ENCODE measurements around the gene NFATC1.

NFATC1 gene

DNA sequence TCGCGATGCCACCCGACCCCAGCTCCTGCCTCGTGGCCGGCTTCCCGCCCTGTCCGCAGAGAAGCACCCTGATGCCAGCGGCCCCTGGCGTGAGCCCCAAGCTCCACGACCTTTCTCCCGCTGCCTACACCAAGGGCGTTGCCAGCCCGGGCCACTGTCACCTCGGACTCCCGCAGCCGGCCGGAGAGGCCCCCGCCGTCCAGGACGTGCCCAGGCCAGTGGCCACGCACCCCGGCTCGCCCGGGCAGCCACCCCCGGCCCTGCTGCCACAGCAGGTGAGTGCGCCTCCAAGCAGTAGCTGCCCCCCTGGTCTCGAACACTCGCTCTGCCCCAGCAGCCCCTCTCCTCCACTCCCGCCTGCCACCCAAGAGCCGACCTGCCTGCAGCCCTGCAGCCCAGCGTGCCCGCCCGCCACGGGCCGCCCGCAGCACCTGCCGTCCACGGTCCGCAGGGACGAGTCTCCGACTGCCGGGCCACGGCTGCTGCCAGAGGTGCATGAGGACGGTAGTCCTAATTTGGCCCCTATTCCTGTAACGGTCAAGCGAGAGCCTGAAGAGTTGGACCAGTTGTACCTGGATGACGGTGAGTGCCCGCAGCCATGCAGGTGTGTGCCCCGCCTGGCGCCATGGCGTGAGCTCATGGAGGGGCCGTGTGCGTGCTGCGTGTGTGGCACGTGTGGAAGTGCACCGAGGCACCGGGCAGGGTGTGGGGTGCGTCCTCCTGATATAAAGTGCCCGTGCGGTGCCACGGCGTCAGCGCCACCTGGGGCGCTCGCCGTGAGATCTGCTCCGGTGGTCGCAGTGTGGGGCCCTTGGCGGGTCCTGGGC, 90.8 kb downstream of the NFATC1 start:
- in situ Hi-C loops (cut with HindIII; ENCODE audit: low sequenced_read_pairs): no loop called here

DNA sequence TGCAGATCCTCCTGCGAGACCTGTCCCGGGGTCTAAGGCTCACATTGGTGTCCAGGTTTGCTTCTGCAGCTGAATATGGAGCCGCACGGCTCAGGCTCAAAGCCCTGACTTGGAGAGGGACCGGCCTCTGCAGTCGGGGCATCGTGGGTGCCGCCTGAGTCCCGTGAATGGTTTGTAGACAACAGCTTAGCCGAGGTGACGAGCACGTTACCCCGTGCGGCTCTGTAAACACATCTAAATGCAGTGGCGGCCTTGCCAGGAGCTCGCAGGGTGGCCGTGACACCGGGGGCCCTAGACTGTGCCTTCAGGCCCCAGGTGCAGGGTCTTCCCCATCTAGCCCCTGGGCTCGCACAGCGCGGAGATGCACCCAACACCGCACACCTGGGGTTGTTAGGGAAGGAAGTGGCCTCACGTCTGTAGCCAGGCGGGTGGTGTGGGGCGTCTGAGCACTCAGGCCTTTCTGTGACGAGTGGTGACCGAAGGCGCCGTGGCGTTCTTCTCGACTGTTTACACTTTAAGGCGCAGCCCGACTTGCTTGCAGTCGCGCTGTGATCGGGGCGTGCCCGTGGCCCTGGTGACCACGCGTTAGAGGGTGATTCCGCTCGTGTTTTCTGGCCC, 91.6 kb downstream of the NFATC1 start:
- in situ Hi-C loops (cut with HindIII; ENCODE audit: low sequenced_read_pairs): no loop called here

DNA sequence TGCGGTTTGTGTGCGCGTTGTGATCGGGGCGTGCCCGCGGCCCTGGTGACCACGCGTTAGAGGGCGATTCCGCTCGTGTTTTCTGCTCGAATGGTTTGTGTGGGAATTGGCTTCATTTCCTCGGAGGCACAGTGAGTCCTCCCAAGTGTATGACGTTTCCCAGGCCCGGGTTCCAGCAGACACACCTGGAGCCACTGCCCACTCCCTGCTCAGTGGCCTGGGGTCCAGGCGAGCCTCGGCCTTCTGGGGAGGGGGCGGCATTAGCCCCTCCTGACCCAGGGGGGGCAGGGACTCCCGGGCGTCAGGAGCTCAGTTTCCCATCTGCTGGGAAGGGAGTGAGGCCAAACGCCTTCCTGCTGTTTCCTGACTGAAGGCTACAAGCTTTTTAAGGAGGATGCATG, 92.1 kb downstream of the NFATC1 start:
- in situ Hi-C loops (cut with HindIII; ENCODE audit: low sequenced_read_pairs): no loop called here

DNA sequence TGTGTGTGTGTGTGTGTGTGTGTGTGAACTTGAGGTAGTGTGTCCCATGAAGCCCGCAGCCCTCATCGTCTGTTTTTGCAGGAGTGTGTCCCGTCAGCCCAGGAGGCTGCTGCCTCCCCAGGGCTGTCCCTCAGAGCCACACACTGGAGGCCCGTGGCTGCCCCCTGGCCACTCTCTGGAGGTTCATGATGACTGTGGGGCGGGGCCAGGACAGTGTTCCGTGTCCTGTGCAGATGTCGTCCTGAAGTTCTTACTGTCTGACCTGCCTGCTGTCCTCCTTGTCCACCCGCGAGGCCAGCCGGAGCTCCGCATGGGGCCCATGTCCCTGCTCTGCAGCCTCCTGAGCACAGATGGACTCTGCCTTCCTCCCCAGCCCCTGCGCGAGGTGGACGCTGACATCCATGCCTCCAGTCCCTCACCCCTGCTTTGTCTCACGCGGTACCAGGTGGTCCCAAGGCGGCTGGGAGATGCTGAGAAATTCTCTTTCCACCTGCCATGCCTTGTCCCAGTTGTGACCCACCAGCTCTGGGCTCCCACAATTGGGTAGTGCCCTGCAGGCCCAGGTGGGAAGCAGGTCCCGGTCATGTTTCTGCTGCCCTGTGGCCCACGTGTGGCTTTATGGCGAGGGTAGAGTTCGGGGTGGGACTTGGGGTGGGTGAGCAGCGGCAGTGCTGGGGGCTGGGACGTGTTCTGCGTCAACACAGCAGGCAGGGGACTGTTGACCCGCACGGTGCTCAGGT, 92.8 kb downstream of the NFATC1 start:
- in situ Hi-C loops (cut with HindIII; ENCODE audit: low sequenced_read_pairs): no loop called here

DNA sequence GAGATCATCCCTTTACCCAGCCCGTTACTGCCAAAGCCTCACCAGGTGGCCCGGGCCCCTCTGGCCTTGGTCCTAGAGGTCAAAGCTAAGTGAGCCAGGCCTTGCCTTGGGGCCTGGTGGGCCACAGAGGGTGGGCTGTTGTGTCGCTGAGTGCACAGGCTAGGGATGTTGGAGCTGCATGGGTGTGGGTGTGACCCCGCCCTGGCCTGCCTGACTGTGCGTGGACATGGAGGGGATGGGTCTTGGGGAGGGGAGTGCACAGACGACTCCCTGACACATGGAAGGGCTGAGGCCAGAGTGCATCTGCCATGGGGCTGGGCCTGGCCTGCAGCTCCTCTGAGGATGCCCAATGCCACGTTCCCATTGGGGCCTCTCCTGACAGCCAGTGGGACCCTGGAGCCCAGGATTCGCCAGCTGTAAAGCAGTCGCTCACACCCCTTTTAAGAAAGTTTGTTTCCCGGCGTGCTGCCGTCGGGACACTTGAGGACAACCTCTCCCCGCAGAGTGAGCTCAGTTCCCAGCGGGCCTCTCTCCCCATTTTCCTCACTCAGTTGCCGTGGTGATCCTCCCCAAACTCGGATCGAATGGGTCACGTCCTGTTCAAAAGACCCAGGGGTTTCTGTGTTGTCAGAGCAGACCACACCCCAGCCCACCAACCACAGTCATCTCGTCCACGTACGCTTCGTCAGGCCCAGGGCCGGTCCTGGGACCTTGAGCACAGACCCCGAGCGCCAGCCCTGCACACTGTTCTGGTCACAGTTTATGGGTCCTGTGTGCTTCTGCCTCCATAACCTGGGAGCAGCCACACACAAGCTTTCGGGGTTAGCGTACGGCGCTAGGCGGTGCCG, 93.5 kb downstream of the NFATC1 start:
- in situ Hi-C loops (cut with HindIII; ENCODE audit: low sequenced_read_pairs): no loop called here

DNA sequence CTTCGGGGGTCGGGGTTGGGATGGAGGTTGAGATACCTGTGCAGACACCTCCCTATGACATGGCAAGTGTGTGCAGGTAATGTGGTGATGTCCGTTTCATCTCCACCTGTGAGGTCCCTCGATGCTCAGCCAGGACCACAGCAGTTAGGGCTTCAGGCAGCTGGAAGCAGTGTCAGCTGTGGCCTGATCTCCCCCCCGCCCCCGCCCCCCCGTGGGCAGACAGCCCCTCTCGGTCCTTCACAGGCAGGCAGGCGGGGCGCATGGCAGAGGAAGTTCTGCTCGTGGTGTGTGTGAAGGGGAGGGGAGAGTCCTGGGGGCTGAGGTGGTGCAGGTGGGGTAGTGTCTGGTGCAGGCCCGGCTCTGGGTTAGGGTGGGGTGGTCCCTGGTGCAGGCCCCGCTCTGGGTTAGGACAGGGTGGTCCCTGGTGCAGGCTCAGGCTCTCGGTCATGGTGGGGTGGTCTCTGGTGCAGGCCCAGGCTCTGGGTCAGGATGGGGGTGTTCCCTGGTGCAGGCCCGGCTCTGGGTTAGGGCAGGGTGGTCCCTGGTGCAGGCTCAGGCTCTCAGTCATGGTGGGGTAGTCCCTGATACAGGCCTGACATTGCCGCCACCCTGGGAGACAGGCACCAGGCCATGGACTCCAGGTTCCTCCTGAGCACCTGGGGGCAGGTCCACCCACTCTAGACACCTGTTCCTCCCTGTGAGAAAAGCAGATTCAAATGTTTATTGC, 94.3 kb downstream of the NFATC1 start:
- in situ Hi-C loops (cut with HindIII; ENCODE audit: low sequenced_read_pairs): no loop called here

DNA sequence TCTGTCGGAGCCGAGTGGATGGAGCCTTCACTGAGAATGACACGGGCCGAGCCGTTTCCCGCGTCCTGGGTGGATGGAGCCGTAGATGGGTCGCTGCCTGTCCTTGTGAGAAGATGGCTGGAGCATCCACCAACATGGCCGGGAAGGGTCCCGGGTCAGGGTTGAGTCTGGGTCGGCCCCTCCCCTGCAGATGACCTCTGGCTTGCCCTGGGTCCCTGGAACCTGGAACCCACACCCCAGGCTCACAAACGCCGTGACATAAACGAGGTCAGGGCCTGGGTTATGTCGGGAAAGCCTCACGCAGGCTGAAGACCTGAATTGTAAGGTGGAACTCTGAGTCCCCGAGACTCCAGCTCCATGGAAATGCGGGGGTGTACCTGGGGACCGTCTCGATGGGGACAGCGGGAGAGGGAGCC, 94.9 kb downstream of the NFATC1 start:
- in situ Hi-C loops (cut with HindIII; ENCODE audit: low sequenced_read_pairs): no loop called here

DNA sequence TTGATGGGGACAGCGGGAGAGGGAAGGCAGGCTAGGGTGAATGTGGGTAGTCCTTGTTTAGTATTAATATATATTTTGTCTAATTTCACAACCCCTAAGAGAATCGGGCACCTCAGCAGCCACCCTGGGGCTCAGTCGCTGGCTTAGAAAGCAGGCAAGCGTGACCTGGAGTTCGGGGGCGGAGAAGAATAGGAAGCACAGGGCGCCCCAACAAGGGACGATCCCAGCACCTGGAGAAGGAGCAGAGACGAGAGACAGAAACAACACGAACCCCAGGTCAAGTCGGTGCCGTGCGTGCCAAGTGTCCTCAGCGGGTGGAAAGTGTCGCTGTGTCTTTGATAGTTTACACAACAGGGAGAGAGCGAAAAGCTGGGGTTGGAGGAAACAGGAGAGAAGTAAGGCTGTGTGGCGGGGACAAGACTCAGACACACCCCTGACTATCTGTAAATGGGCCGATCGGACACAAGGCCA, 95.4 kb downstream of the NFATC1 start:
- in situ Hi-C loops (cut with HindIII; ENCODE audit: low sequenced_read_pairs): no loop called here

DNA sequence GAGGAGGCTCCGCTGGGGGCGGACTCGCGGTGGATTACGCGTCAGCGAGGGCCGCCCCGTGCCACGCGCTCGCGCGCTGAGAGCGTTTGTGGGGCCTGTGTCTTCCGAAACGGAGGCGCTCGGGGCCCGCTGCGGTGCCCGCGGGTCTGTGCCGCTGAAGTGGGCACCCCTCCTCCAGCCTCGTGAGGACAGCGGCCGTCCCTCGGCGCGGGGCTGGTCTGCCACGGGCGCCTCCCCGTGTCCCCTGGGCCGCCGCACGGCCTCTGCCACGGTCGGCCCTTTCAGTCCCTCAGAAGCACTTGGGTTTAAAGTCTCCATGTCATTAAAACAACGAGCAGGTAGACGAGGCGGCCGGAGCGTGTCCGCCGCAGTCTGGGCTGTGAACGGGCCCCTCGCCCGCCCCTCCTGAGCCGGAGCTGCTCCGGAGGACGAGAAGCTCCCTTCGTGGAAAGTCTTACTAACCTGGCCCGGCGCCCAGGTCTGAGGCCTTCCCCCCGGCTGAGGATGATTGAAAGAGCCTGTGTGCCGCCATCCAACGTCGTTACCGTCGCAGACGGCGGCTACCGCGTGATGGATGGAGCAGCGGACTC, 97.6 kb downstream of the NFATC1 start:
- in situ Hi-C loops (cut with HindIII; ENCODE audit: low sequenced_read_pairs): no loop called here

DNA sequence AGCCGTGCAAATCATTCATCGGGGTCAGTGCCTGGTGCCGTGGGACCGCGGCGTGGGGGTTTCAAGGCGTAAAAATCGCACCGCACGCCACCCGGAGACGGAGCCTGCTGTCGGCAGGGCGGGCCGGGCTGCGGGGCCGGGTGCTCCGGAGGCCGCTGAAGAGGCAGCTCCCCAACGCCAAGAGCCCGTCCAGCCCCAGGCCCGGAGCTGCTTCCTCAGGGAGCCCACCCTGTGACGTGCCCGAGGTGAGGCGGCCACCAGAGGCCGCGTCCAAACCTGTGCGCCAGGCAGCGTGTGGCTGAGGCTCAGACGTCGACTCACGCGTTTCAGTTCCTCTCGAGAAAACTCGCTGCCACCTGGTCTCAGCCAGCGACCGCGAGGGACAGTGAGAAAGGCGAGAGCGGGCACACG, 98.1 kb downstream of the NFATC1 start:
- in situ Hi-C loops (cut with HindIII; ENCODE audit: low sequenced_read_pairs): no loop called here

DNA sequence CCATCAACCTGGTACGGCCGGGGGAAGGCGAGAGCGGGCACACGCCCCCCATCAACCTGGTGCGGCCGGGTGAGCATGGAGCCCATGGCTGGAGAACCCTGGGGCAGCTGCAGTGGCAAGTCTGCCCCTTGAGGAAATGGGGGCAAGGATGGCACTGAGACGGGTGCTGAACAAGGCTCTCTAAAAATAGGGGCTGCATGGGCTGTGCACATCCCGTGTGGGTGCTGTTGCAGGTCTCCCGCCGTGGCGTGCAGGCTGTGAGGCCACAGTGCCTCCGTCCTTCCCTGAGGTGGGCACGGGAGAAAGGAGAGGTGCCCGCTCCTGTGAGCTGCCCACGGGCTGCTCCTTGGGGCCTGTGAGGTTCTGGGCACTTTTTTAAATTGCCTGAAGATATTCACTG, 99.2 kb downstream of the NFATC1 start:
- in situ Hi-C loops (cut with HindIII; ENCODE audit: low sequenced_read_pairs): no loop called here

DNA sequence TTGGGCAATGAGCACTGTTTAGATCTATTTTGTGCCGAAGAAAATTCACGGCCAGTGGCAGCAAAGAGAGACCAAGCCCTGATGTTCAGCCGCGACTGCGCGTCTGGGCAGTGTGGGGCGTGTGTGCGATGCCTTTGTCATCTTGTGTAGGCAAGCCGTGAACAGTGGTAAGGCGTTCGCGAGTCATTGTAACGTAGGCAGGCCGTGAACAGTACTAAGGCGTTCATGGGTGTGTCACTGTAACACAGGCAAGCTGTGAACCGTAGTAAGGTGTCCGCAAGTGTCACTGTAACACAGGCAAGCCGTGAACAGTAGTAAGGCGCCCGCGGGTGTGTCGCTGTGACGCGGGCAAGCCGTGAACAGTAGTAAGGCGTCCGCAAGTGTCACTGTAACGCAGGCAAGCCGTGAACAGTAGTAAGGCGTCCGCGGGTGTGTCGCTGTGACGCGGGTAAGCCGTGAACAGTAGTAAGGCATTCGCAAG, 99.9 kb downstream of the NFATC1 start:
- in situ Hi-C loops (cut with HindIII; ENCODE audit: low sequenced_read_pairs): no loop called here

DNA sequence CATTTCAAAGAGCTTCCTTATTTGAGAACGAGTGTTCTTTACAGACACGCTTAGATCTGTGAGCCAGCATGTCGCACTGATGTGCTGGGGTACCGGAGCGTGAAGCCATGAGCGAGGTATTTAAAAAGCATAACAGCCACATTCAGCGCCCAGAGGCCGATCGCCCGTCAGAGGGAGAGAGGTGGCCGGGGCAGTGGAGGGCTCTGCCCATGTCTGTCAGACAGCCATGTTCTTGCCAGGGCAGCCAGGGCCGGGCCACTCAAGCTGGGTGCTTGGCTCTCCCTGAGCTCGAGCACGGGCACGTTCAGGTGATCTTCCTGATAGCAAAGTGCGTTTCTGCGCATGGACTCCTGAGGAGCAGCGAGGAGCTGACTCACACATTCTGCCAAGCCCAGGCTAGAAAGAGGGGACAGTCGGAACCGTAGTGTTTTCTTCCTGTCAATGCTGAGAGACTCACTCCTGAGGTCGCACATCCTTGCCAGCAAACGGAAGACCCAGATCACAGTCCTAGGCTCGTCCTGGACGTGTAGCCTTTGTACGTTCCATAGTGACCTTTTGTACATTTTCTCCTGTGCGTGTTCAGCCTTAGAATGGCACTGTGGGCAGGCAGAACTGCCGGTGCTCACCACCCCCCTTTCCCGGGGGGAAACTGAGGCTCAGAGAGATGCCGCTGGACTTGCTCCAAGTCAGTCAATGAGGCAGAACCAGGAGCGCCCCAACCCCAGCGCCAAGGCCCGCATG, 100.7 kb downstream of the NFATC1 start:
- in situ Hi-C loops (cut with HindIII; ENCODE audit: low sequenced_read_pairs): no loop called here

DNA sequence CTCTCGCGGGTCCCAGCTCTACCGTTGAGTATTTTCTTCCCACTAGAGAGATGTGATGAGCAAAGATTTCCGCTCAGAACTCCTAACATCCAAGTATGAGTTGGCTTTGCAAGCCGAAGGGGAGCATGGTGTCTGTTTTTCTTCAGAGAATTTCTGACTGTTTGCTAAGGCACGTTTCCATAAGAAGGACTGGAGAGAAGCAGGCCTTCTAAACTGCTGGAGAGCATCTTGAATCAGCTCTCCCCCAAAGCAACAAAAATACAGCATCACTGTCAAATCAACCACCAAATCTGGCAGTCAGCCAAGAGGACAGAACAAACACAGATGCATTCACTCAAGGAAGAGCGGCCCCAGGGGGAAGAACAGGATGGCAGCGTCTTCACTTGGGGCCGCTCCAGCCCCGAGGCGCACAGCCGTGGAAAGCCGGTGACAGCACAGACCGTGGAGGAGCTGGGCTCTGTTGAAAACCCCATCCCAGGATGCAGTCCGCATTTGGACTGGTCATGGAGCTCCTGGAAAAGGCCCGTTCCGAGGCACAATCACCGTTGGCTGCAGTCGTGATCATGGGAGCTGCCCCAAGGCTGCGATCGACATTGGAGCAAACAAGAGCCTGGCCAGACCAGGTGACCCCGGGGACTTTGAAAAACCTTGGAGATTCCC, 101.4 kb downstream of the NFATC1 start:
- in situ Hi-C loops (cut with HindIII; ENCODE audit: low sequenced_read_pairs): no loop called here

DNA sequence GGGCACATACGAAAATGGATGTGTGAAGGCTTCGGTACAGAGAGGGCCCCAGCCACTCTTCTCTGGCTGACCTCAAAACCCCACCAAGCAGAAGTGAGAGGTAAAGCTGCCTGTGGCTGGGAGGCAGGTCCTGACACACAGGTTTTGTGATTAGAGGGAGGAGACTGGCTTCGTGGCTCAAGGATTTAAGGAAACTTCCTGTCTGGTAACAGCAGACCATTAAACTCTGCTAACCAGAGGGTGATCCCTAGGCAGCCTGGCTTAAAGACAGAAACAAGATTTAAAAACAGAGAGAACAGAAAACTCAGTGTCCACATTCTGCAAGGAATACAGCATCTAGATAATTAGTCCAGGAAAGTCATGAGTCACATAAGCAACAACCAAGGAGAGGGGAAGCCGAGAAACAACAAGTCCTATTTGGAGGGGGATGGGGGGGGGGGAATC, 101.9 kb downstream of the NFATC1 start:
- in situ Hi-C loops (cut with HindIII; ENCODE audit: low sequenced_read_pairs): no loop called here

DNA sequence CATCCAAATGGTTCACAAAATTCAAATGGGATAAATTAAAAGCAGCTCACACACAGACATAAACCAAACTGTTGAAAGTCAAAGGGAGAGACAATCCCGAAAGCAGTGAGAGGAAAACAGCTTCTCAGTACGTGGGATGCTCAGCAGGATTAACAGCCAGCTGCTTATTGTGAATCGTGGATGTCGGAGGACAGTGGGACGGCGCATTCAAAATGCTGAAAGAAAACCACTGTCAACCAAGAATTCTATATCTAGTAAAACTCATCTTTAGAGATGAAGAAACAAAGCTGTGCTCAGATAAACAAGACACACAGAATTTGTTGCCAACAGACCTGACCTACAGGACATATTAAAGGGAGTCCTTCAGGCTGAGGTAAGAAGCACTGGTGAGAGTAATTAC, 102.9 kb downstream of the NFATC1 start:
- in situ Hi-C loops (cut with HindIII; ENCODE audit: low sequenced_read_pairs): no loop called here

DNA sequence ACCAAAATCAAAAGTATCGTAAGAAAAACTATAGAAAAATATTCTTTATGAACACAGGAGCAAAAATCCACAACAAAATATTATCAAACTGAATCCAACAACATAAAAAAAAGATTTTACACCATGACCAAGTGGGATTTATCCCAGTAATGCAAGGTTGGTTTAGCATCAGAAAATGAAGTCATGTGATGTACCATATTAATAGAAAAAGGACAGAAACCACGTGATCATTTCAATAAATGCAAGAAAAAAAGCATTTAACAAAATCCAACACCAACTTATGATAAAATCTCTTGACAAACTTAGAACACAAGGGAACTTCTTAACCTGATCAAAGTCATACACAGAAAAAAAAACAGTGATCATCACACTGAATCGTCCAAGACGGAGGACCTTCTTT, 105.3 kb downstream of the NFATC1 start:
- in situ Hi-C loops (cut with HindIII; ENCODE audit: low sequenced_read_pairs): loop anchor here (5.0 kb wide), 1 partner anchor 66 kb away; no protein-coding TSS in a partner anchor

DNA sequence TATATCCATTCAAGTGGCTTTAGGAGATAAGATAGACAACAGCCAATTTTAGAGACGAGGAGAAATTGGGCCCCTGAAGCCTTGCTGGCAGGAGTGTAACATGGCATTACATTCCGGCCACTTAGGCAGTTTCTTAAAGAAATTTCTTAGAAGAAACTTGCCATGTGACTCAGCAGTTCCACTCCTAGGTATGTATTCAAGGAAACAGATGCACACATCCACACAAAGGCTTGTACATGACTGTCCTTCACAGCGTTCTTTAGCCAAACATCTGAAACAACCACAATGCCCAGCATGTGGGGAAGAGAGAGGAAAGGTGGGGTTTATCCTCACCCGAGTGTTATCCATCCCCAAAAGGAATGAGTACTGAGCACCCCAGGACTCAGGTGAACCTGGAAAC, 107.1 kb downstream of the NFATC1 start:
- in situ Hi-C loops (cut with HindIII; ENCODE audit: low sequenced_read_pairs): loop anchor here (5.0 kb wide), 1 partner anchor 65 kb away; no protein-coding TSS in a partner anchor
